Astrocyte (in vitro differentiated cells and primary cell): Measurements from ENCODE around the gene DHCR7.

Source experiments
- CTCF ChIP-seq: IDR thresholded peaks from 2 replicates; pipeline ENCODE4 v1.5.1; 2011; ENCODE audit warnings: low read depth, mild to moderate bottlenecking, inconsistent platforms, low read length, moderate library complexity; ENCODE audit not compliant: insufficient read depth
- EZH2 ChIP-seq: IDR thresholded peaks from 2 replicates; pipeline ENCODE4 v1.6.1; 2012; ENCODE audit warnings: mild to moderate bottlenecking, low read length, inconsistent platforms; ENCODE audit not compliant: insufficient read depth

- no peak for TF ChIP-seq CTCF
- TF ChIP-seq EZH2 = no peak
Observed at GRCh38 chr11:71450507-71450906, 2.3 kb upstream of the DHCR7 start.
